ENCODE results near the gene LMNTD2.

DNA sequence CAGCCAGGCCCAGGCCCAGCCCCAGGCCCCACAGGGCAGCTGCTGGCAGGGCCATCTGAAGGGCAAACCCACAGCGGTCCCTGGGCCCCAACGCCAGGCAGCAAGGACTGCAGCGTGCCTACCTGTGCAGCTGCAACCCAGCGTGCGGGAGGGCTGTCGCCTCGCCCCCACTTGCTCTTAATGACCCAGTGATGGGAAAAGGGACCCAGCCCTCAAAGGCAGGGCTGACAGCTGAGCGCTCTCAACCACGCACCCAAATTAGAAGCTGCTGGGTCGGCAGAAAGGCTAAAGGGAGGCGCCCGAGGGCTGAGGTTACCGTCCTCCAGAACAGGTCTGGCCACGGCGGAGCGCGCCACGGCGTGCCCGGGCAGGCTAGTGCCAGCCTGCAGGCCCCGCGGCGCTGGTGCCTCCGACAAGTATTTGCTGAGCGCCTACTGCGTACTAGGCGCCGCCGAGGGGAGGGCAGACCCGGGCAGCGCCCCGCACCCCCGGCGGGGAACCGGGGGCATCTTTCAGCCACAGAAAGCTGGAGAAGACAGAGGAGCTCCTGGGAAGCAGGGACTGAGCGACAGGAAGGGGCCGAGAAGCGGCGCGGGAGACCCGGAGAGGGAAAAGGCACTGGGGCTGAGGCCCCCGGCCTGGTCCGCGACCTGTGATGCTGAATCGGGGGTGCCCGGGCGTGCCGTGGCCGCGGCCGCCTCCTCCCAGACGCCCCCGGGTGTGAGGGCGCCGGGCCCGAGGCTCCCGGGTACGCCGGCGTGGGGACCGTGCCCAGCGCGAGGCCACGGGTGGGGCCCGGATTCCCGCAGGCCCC, 25.9 kb downstream of the LMNTD2 start:
- no peak for TF ChIP-seq CTCF (IDR thresholded peaks at IDR 0.05)
- TF ChIP-seq POLR2A (IDR thresholded peaks at IDR 0.05): no peak

Data from uterus (tissue), 2 donors.